Myocyte (in vitro differentiated cells): ENCODE measurements around the gene ALDH3B1. TPM values are rescaled to one million over a fixed set of nuclear protein-coding genes. Genes with fewer than 3 reads are reported as not detected.

Experiments
- DNase-seq: peaks from one replicate; pipeline ENCODE4 v3.0.0-alpha.2; 2012; ENCODE audit warnings: low read depth
- total RNA-seq: library from RNA; depleted of rRNA; stranded (reverse); fragments of >200 nt; gene quantifications from 2 replicates; pipeline ENCODE4 v1.2.3, GENCODE V29; 2014

The ALDH3B1 gene
- total RNA-seq, 1 donor from 2014 or later, result 36.6 TPM

- peak; percentile 20 for DNase-seq
Observed at GRCh38 chr11:68031144-68031464, 21.0 kb downstream of the ALDH3B1 start.

- no peak for DNase-seq
Observed at GRCh38 chr11:68032003-68032402, 21.9 kb downstream of the ALDH3B1 start.

DNA sequence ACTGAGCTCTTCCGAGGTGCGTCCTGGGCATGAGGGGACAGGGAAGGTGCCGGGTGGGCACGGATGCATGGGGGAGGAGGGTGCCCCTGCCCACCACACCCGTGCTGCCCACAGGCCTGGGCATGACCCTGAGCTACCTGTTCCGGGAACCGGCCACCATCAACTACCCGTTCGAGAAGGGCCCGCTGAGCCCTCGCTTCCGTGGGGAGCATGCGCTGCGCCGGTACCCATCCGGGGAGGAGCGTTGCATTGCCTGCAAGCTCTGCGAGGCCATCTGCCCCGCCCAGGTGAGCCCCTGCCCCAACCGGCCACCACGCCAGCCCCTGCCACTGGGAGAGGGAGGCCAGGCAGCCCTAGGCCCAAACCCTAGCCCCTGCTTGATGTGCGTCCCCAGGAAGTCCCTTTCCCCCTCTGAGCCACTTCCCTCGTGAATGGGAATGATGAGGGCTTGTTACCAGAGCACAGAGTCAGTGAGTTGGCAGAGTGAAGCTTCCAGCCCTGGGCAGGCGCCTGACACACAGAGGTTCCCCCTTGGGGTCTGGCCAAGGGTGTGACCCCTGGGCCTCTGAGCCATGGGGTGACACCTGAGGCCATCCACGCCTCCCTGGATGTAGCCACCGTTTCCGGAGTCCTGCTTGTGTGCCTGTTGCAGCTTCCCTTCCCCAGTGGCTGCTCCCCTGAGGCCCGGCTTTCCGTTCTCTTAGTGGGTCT, 23.0 kb downstream of the ALDH3B1 start:
- DNase-seq, result no peak

DNA sequence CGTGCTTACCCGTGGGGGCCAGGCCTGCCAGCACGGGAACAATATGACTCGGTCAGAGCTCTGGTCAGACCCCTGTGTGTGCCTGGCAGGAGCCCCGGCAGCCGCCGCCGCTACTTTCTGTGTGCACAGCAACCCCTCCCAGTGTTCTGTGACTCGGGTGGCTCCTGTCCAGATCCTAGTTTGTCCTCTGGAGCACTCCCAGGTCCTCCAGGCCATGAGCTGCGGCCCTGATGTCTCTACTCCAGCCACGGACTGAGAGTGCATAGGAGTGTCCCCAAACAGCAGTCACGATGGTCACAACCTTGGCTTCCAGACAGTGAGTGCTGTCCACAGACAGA, 23.6 kb downstream of the ALDH3B1 start:
- DNase-seq, result peak; percentile 26

DNA sequence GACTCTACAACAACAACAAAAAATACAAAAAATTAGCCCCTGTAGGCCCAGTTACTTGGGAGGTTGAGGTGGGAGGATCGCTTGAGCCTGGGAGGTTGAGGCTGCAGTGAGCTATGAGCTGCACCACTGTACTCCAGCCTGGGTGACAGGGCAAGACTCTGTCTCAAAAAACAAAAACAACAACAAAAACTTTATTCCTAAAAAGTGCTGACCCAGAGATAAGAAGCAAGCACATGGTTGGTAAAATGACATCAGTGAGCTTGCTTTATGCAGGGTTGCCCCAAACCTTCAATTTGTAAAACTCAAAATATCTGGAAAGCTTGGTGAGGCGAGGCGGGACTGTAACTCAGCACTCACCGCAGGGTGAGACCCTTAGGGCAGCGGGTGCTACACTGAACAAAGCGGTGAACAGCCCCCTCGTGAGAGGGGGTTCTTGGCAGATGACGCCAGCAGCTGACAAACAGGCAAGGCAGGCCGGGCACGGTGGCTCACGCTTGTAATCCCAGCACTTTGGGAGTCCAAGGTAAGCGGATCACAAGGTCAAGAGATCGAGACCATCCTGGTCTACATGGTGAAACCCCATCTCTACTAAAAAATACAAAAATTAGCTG, 25.2 kb downstream of the ALDH3B1 start:
- no peak for DNase-seq

DNA sequence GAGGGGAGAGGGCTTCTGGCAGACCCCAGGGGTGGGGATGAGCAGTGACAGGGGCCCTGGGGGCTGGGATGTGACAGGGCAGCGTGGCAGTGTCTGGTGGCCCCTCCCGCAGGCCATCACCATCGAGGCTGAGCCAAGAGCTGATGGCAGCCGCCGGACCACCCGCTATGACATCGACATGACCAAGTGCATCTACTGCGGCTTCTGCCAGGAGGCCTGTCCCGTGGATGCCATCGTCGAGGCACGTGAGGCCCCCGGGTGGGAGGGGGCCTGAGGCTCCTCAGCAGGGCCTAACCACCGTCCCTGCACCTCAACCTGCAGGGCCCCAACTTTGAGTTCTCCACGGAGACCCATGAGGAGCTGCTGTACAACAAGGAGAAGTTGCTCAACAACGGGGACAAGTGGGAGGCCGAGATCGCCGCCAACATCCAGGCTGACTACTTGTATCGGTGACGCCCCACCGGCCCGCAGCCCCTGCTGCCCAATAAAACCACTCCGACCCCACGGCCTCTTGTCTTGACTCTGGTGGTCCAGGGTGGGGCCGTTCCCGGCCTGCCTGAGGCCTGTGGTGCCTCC, 26.1 kb downstream of the ALDH3B1 start:
- DNase-seq, result no peak

- no peak for DNase-seq
Observed at GRCh38 chr11:68036717-68037239, 26.7 kb downstream of the ALDH3B1 start.

GRCh38 chr11:68037411-68038225, 27.5 kb downstream of the ALDH3B1 start:
- no peak for DNase-seq

GRCh38 chr11:68038226-68038717, 28.1 kb downstream of the ALDH3B1 start:
- peak; percentile 54 for DNase-seq

DNA sequence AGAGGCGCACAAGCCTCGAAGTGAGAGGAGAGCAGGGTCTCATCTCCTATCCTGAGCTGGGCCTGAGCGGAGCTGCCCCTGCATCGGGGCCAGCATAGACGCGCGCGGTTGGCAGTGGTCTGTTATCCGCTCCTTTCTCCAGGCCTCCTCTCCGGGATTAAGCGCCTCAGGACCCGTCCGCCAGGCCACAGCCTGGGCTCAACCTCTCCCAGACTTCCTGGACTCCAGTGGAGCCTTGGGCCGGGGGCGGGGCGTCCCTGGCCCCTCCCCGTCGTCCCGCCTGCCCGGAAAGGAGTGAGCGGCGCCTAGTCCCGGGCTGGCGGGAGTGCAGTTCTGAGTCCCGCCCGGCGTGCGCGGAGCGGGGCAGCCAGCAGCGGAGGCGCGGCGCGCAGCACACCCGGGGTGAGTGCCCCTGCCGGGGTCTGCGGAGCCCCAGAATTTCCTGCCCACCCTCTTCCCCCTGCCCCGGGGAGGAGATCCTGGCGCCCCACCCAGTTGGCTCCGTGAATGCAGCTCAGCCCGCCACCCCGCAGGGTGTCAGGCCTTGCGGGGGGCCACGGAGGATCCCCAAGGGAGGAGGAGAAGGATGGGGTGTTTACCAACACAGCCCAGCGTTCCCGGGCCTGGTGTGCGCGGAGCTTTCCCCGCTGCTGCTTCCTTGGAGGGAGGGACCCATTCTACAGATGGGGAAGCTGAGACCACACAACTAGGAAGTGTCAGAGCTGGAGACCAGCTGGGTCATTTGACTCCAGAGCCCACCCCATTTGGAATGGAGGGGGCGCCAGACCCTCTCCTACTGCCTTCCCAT, 28.8 kb downstream of the ALDH3B1 start, which contains the start of gene TCIRG1:
TCIRG1 (plus strand) TSS at position 308 of the 808 bp plus-strand sequence. CDS start 2,247 bp downstream, outside the sequence.
- DNase-seq, result peak; percentile 72

DNA sequence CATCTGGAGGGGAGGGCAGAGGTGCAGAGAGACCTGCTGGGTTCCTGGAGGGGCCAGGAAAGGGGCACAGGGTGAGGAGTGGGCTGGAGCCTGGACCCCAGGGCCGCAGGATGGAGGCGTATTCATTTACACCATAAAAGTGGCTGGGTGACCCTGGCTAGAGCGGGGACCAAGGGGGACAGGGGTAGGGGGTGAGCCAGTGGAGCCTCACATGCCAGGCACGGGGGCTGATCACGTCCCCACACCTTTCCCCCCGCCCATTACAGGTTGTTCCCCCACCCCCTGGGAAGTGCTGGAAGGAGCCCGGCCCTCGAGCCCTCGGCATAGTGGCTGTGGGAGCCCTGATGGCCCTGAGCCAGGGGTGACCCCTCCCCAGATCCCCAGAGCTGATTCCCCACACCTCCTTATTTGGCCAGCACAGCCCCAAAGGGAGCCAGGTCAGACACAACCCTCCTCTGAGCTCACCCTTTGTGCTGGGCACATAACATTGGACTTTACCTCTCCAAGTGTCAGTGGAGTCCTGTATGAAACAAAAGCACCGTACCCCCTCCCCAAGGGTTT, 29.5 kb downstream of the ALDH3B1 start:
- DNase-seq, result no peak

DNA sequence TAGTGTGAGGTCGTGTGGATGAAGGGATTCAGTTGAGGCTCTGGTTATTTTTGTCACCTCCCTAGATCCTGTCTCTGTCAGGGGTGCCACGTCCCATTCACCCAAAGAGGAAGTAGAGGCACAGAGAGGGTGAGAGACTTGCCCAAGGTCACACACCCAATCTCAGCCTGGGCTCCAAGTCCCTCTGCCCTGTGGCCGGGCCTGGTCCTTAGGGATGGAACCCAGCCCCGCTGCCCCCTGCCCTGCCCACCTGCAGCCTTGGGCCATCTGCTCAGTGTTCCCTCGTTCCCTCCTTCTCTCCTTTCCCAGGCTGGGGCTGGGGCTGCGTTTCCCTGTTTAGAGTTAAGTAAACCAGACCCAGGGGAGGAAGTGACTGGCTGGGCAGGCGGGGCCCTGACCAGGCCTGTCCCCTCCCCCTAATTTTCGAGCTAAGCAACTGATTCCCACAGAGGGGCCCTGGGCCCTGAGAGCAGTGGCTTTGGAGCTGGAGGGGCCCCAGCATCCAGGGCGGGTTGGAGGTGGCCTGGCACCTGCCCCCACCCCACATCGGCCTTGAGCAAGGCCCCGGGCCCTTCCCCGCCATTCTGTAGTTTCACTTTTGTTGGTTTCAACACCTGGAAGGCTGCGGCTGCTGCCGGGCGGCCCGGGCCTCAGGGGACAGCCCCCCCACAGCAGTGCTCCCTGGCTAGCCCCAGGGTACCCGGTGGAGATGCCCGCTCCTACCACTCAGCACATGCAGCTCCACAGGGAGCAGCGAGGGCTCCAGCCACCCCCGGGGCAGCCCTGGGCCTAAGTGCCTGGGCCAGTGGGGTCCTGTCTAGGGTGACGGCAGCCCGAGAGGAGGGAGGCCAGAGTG, 30.2 kb downstream of the ALDH3B1 start:
- peak; percentile 26 for DNase-seq

DNA sequence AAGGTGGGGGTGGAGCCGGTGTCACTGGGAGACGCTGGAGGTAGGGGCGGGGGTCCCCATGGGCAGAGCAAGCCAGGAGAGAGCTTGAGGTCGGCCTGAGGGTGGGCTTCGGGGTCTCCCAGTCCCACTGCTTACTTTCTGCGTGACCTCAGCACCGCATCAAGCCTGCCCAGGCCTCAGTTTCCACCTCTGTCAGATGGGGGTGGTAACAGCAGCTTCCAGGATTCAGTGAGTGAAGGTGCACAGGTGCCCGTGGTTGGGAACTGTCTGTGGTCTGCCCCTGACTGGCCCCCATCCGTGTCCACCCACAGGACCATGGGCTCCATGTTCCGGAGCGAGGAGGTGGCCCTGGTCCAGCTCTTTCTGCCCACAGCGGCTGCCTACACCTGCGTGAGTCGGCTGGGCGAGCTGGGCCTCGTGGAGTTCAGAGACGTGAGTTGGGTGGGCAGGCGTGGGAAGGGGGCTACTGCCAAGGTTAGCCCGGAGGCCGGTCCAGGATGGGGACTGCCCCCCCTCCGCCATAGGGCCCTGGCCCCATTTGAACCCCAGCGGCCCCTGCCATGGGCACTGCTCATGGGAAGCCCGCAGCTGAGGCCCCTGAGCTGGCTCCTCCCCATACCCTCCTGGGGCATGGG, 30.9 kb downstream of the ALDH3B1 start:
- DNase-seq, result no peak

- DNase-seq, result no peak
Observed at GRCh38 chr11:68041617-68042218, 31.6 kb downstream of the ALDH3B1 start.

GRCh38 chr11:68042219-68043028, 32.3 kb downstream of the ALDH3B1 start:
- DNase-seq, result no peak

DNA sequence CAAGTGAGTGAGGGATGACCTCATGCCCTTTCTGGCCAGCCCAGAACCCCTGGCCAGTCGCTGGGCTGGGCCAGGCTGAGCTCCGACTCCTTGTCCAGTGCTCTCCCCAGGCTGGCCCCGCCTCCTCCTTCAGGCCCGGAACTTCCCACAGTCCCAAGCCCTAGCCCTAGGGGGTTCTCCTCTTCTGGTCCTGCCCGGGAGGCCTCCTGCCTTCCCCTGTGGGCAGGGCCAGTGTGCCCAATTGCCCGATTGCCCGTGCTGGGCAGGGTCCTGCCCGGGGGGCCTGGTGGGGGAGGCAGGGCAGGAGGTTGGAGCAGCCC, 32.9 kb downstream of the ALDH3B1 start:
- DNase-seq, result no peak

- no peak for DNase-seq
Observed at GRCh38 chr11:68043349-68044144, 33.4 kb downstream of the ALDH3B1 start.
